Smooth muscle cell (in vitro differentiated cells): ENCODE data around the gene NFAT5. TPM values are rescaled to one million over a fixed set of nuclear protein-coding genes. Genes with fewer than 3 reads are reported as not detected.

Experiments used
- DNase-seq: peaks from one replicate; lab custom pipeline; 2025; ENCODE audit not compliant: unreplicated experiment; lab: John Stamatoyannopoulos, UW
- H2AFZ ChIP-seq: fragments of 200-600 bp; sonication (generic); 2 replicates; pipeline ENCODE4 v1.6.0; 2016; ENCODE audit warnings: antibody characterized with exemption, low read depth, mild to moderate bottlenecking
- H3F3A ChIP-seq: fragments of 200-600 bp; sonication (generic); 2 replicates; pipeline ENCODE4 v1.6.0; 2017; ENCODE audit warnings: antibody characterized with exemption, low read depth
- H3K27ac ChIP-seq: fragments of 200-600 bp; sonication (generic); 2 replicates; pipeline ENCODE4 v1.5.1; 2016; ENCODE audit warnings: low read depth, mild to moderate bottlenecking
- H3K27me3 ChIP-seq: fragments of 200-600 bp; sonication (generic); 2 replicates; pipeline ENCODE4 v1.6.1; 2016; ENCODE audit warnings: low read depth, mild to moderate bottlenecking
- H3K36me3 ChIP-seq: fragments of 200-600 bp; sonication (generic); 2 replicates; pipeline ENCODE4 v1.5.1; 2016; ENCODE audit warnings: low read depth
- H3K4me1 ChIP-seq: fragments of 200-600 bp; sonication (generic); 2 replicates; pipeline ENCODE4 v1.5.1; 2016; ENCODE audit warnings: low read depth
- H3K4me2 ChIP-seq: fragments of 200-600 bp; sonication (generic); 2 replicates; pipeline ENCODE4 v1.6.0; 2016; ENCODE audit warnings: mild to moderate bottlenecking
- H3K4me3 ChIP-seq: fragments of 200-600 bp; sonication (generic); 2 replicates; pipeline ENCODE4 v1.5.1; 2016; ENCODE audit warnings: mild to moderate bottlenecking
- H3K79me2 ChIP-seq: fragments of 200-600 bp; sonication (generic); 2 replicates; pipeline ENCODE4 v1.6.0; 2016; ENCODE audit warnings: low read depth, mild to moderate bottlenecking
- H3K9ac ChIP-seq: fragments of 200-600 bp; sonication (generic); 2 replicates; pipeline ENCODE4 v1.6.0; 2016; ENCODE audit warnings: low read depth
- H3K9me3 ChIP-seq: fragments of 200-600 bp; sonication (generic); replicated peaks from 2 replicates; pipeline ENCODE4 v1.5.1; 2016; ENCODE audit warnings: low read depth
- H4K20me1 ChIP-seq: fragments of 200-600 bp; sonication (generic); 2 replicates; pipeline ENCODE4 v1.6.0; 2016; ENCODE audit warnings: low read depth
- WGBS: methylation state at CpG from one replicate; pipeline ENCODE4 v1.1.7; 2016; ENCODE audit warnings: low lambda C conversion rate; 5-methylcytosine and 5-hydroxymethylcytosine counted together
- polyA plus RNA-seq: library from polyadenylated mRNA; unstranded; fragments of >200 nt; fragmentation: Nextera tagmentation; extraction: Ambion mirVana; gene quantifications from 2 replicates; pipeline ENCODE4 v1.2.1, GENCODE V29; 2016
- total RNA-seq: library from RNA; depleted of rRNA; stranded (reverse); fragments of >200 nt; gene quantifications from 2 replicates; pipeline ENCODE4 v1.2.3, GENCODE V29; 2014
- TF ChIP-seq, protein P1 (sequence below): fragments of 200-600 bp; sonication (generic); IDR thresholded peaks from 2 replicates; pipeline ENCODE4 v1.5.1; 2017; ENCODE audit warnings: borderline replicate concordance, mild to moderate bottlenecking, antibody characterized with exemption; ENCODE audit not compliant: insufficient read depth, poor library complexity, severe bottlenecking

NFAT5 gene
- total and polyA plus RNA-seq, 2 experiments from 2014 or later: 4.2 to 44.3 TPM

DNA sequence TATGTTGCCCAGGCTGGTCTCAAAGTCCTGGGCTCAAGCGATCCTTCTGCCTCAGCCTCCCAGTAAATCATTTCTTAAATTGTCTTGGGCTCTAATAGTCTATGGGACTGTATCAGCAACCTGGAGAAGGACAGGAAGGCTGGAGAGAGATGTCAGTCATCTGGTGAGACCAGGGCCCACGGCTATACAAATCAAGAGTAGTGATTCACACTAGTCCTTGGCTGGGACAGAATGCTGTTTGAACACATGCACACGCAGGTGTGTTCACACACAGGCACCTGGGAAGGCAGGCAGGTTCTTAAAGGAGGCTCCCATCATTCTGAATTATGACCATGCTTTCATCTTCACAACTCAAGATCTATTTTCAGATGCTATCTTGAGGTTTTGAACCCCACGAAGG is 146.5 kb downstream of the NFAT5 start:
- Histone ChIP-seq H3K4me3 (no peak overlapping the region), H3K36me3 (no peaks in the 10 kb centered on the region), H3K9me3 (no peaks in the 10 kb centered on the region), H3K9ac (no peak overlapping the region), H3K4me1 (no peaks in the 10 kb centered on the region), H3K4me2 (no peak overlapping the region), H2AFZ (no peak overlapping the region), H3K27ac (no peak overlapping the region), H3F3A (peaks cover 24% of the 10 kb centered on the region), H3K79me2 (no peaks in the 10 kb centered on the region), H3K27me3 (no peaks in the 10 kb centered on the region), H4K20me1 (peaks cover 4% of the 10 kb centered on the region)
- 91% methylated on average over 4 of the region's 4 CpGs for whole genome bisulfite sequencing
- no peak for DNase-seq
- TF ChIP-seq, protein P1, sequence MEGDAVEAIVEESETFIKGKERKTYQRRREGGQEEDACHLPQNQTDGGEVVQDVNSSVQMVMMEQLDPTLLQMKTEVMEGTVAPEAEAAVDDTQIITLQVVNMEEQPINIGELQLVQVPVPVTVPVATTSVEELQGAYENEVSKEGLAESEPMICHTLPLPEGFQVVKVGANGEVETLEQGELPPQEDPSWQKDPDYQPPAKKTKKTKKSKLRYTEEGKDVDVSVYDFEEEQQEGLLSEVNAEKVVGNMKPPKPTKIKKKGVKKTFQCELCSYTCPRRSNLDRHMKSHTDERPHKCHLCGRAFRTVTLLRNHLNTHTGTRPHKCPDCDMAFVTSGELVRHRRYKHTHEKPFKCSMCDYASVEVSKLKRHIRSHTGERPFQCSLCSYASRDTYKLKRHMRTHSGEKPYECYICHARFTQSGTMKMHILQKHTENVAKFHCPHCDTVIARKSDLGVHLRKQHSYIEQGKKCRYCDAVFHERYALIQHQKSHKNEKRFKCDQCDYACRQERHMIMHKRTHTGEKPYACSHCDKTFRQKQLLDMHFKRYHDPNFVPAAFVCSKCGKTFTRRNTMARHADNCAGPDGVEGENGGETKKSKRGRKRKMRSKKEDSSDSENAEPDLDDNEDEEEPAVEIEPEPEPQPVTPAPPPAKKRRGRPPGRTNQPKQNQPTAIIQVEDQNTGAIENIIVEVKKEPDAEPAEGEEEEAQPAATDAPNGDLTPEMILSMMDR: no peak

DNA sequence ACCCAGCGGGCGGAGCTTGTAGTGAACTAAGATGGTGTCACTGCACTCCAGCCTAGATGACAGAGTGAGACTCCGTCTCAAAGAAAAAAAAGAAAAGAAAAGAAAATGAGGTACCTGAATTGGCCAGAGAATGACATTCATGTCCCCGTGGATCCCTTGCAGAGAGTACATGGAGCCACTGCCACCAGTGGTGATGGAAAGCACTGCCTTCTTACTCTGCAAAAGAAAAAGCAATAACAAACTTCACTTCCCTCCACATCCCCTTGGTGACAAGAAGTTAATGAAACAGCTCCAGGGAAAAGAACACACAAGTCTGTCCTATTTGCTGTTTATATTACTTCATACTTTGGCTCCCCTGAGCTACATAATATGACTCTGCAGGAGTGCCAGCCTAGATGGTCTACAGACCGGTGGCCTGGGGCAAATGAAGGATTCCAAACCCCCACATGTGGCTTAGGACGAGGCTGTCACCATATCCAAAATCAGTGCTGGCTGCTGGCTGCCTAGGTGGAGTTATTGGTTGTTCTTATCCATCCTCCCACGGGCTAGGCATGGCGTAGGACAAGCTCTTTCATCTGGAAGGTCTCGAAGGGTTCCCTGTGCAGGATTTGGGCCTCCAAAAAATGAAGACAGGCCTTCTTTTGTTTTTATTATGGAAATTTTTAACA is 147.3 kb downstream of the NFAT5 start:
- Histone ChIP-seq H3K79me2 (no peaks in the 10 kb centered on the region), H3K4me1 (no peaks in the 10 kb centered on the region), H3K9me3 (no peaks in the 10 kb centered on the region), H3F3A (peaks cover 24% of the 10 kb centered on the region), H2AFZ (no peak overlapping the region), H3K4me2 (no peak overlapping the region), H3K4me3 (no peak overlapping the region), H3K27ac (no peak overlapping the region), H3K36me3 (no peaks in the 10 kb centered on the region), H3K27me3 (no peaks in the 10 kb centered on the region), H3K9ac (no peak overlapping the region), H4K20me1 (peaks cover 4% of the 10 kb centered on the region)
- TF ChIP-seq, protein P1: no peak
- no peak for DNase-seq
- 94% methylated on average over 9 of the region's 9 CpGs for WGBS

DNA sequence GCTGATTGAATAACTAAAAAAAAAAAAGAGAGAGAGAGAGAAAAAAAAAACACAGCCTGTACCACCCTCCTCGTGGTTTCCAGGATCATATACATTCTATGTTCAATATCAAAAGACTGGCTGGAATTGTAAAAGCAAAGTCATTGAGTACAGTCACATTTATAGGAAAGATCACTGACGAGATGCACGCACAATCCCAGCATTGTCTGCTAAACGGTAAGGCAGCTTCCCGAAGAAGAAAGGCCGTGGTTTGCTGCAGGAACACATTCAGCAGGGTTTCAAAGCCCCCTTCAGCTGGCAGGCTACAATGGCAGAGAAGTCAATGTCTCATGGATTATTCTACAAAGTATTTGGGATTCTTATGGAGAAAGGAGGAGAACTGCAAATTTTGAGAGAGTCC is 151.3 kb downstream of the NFAT5 start:
- Histone ChIP-seq H3K4me1 (no peaks in the 10 kb centered on the region), H4K20me1 (no peaks in the 10 kb centered on the region), H3K27ac (no peak overlapping the region), H3K79me2 (peaks cover 15% of the 10 kb centered on the region), H3K36me3 (no peaks in the 10 kb centered on the region), H3K4me2 (no peak overlapping the region), H2AFZ (no peak overlapping the region), H3F3A (peaks cover 8% of the 10 kb centered on the region), H3K27me3 (no peaks in the 10 kb centered on the region), H3K9ac (no peak overlapping the region), H3K4me3 (no peak overlapping the region), H3K9me3 (no peaks in the 10 kb centered on the region)
- DNase-seq: no peak
- WGBS: 94% methylated on average over 6 of the region's 6 CpGs
- TF ChIP-seq, protein P1: no peak
